HepG2 (cell line): ENCODE measurements around the gene TBX10. TPM values are rescaled to one million over a fixed set of nuclear protein-coding genes. Genes with fewer than 3 reads are reported as not detected.

ENCODE experiments used
- AKNA ChIP-seq: sonication (generic); formaldehyde crosslinking; IDR thresholded peaks from 2 replicates; pipeline ENCODE4 v1.4.0; 2020; ENCODE audit warnings: missing genetic modification reagents, borderline replicate concordance
- ARNT2 ChIP-seq: sonication (generic); formaldehyde crosslinking; IDR thresholded peaks from 2 replicates; pipeline ENCODE4 v1.8.0; 2022; ENCODE audit warnings: mild to moderate bottlenecking, low read depth, missing genetic modification reagents, moderate library complexity
- ATAD3A ChIP-seq: sonication (generic); formaldehyde crosslinking; IDR thresholded peaks from 2 replicates; pipeline ENCODE4 v1.4.0; 2020; ENCODE audit warnings: missing genetic modification reagents
- E2F5 ChIP-seq: sonication (generic); formaldehyde crosslinking; conservative IDR thresholded peaks from 2 replicates; pipeline ENCODE4 v1.4.0; 2020; ENCODE audit warnings: missing genetic modification reagents
- GTF2F1 ChIP-seq: fragments of 150-350 bp; IDR thresholded peaks from 2 replicates; pipeline ENCODE4 v1.6.1; 2014; ENCODE audit warnings: low read length
- NFKB2 ChIP-seq: sonication (generic); formaldehyde crosslinking; IDR thresholded peaks from 2 replicates; pipeline ENCODE4 v1.4.0; 2020; ENCODE audit warnings: missing genetic modification reagents, borderline replicate concordance
- NR2F1 ChIP-seq, 2 experiments: fragments of 450-650 bp in 1 of 2; formaldehyde crosslinking in 1 of 2; IDR thresholded peaks; 2 replicates each; pipeline versions ENCODE4 v1.5.0 to v1.6.1; 2016 to 2020; ENCODE audit warnings: mild to moderate bottlenecking in 1 of 2, missing compliant biosample characterization in 1 of 2, missing genetic modification reagents in 1 of 2, moderate library complexity in 1 of 2
- PRDM10 ChIP-seq: sonication (generic); formaldehyde crosslinking; IDR thresholded peaks from 2 replicates; pipeline ENCODE4 v1.4.0; 2020; ENCODE audit warnings: low read depth, missing genetic modification reagents
- PRDM15 ChIP-seq: sonication (generic); formaldehyde crosslinking; IDR thresholded peaks from 2 replicates; pipeline ENCODE4 v1.4.0; 2020; ENCODE audit warnings: missing genetic modification reagents
- SNAPC2 ChIP-seq: sonication (generic); formaldehyde crosslinking; IDR thresholded peaks from 2 replicates; pipeline ENCODE4 v1.8.1; 2022; ENCODE audit warnings: mild to moderate bottlenecking, missing genetic modification reagents
- SP140L ChIP-seq: sonication (generic); formaldehyde crosslinking; IDR thresholded peaks from 2 replicates; pipeline ENCODE4 v1.4.0; 2020; ENCODE audit warnings: missing genetic modification reagents, borderline replicate concordance
- ZNF205 ChIP-seq: IDR thresholded peaks from 2 replicates; pipeline ENCODE4 v1.6.1; 2018; ENCODE audit warnings: missing biosample characterization, missing genetic modification reagents
- ZNF33B ChIP-seq: sonication (generic); formaldehyde crosslinking; IDR thresholded peaks from 2 replicates; pipeline ENCODE4 v1.5.1; 2020; ENCODE audit warnings: mild to moderate bottlenecking, missing genetic modification reagents
- ZNF556 ChIP-seq: sonication (generic); formaldehyde crosslinking; IDR thresholded peaks from 2 replicates; pipeline ENCODE4 v1.4.0; 2020; ENCODE audit warnings: mild to moderate bottlenecking, missing genetic modification reagents, borderline replicate concordance
- ZNF746 ChIP-seq: sonication (generic); formaldehyde crosslinking; IDR thresholded peaks from 2 replicates; pipeline ENCODE4 v1.8.0; 2022; ENCODE audit warnings: mild to moderate bottlenecking, missing genetic modification reagents
- polyA plus RNA-seq, 8 experiments: library from polyadenylated mRNA; depleted of rRNA in 3 of 8; stranded (reverse) in 7 of 8; unstranded in 1 of 8; fragments of >200 nt; fragmentation: Illumina TruSeq in 4 of 8; extraction: Trizol in 4 of 8; gene quantifications; 2 replicates each; pipeline versions ENCODE4 v1.2.1 to v1.2.3, GENCODE V29; 2011 to 2016; ENCODE audit warnings: low read depth in 4 of 8, missing spikeins in 1 of 8, mixed read lengths in 1 of 8; ENCODE audit not compliant: insufficient read depth in 1 of 8
- total RNA-seq, 5 experiments: library from RNA; depleted of rRNA; stranded (reverse); fragments of >200 nt; fragmentation: Illumina TruSeq; extraction: Trizol; gene quantifications; 2 replicates each; pipeline ENCODE4 v1.2.3, GENCODE V29; 2016; ENCODE audit warnings: low read depth in 1 of 5

TBX10 gene
- total and polyA plus RNA-seq, 2 of the 13 experiments (the other 11 are each of a cell fraction or from before 2014, with no cell fraction given): 0.27 to 1.7 TPM

GRCh38 chr11:67632175-67632981 is 7.2 kb downstream of the TBX10 start (continued):
- TF ChIP-seq PRDM15 (no peak), ARNT2 (CRISPR knock-in tag) (peak; percentile 64; the same call in 1 of the 2 replicates), ZNF746 (CRISPR knock-in tag) (peak; percentile 68; the same call in 1 of the 2 replicates), GTF2F1 (no peak), SNAPC2 (CRISPR knock-in tag) (no peak), E2F5 (CRISPR knock-in tag) (no peak), NFKB2 (CRISPR knock-in tag) (no peak; the same call in 1 of the 2 replicates), ATAD3A (CRISPR knock-in tag) (no peak), ZNF33B (CRISPR knock-in tag) (no peak), SP140L (CRISPR knock-in tag) (no peak), ZNF556 (CRISPR knock-in tag) (no peak), NR2F1 (CRISPR knock-in tag; IDR thresholded peaks at IDR 0.05) (peak; percentile 94 to 96; a peak in 3 of 4 replicates), ZNF205 (CRISPR knock-in tag) (0 out of 2 replicates have a peak, but pooled peaks have one; percentile 20), PRDM10 (CRISPR knock-in tag) (no peak), AKNA (no peak)
